ENCODE data around the gene RNF17.
A peak's percentile ranks its signal among the peaks of the same experiment; 100 is the strongest.

Gene RNF17

DNA sequence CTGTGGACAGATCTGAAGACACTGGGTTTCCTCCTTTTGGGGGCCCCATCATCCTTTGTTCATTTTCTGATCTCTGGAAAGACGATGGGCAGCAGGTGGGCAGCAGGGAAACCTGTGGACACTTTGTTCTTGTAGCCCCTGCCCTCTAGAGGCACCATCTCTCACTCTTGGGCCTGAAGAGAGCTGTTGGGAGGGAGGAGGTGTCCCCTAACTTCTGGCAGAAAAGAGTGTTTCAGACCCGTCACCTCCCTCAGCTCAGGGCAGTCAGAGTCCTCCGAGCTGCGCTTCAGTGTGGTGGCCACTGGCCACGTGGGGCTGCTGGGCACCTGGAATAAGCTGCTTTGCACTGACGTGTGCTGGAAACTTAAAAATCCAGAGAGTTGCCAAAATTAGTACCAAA lies 26.9 kb upstream of the RNF17 start:
- H3K4me3 ChIP-seq (replicated peaks in 1 of 2; ENCODE audit: low read depth in 2 of 2, low read length in 2 of 2) = no peak overlapping the region
- DNase-seq (ENCODE audit: low read depth in 2 of 2) = no peak
- TF ChIP-seq CTCF (IDR thresholded peaks at IDR 0.05; ENCODE audit: low read depth, low read length) = no peak

DNA sequence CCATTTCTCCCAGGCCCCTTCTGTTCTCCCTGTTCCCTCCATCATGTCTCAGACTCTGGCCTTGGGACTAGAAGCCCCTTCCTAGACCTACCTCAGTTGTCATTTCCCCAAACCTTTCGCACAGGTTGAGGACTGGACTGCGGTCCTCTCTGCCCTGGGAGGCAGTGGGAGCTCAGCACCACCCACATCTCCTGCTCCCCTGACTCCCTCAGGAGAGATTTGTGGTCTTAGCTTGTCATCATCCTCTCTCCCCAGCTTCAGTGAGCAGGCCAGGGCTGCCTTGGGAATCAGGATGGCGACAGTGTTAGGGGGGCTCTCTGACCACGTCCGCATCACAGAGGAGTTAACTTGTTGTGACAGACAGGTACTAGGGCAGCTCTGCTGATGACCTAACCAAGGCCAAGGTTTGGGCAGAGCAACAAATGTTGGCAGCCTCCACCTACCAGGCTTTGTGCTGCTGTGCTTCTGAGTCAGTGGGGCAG lies 25.6 kb upstream of the RNF17 start:
- H3K4me3 ChIP-seq (replicated peaks in 1 of 2; ENCODE audit: low read depth in 2 of 2, low read length in 2 of 2) = no peak overlapping the region
- DNase-seq (ENCODE audit: low read depth in 2 of 2) = no peak
- no peak for TF ChIP-seq CTCF (IDR thresholded peaks at IDR 0.05; ENCODE audit: low read depth, low read length)

GRCh38 chr13:24740014-24740890 lies 23.7 kb upstream of the RNF17 start:
- H3K4me3 ChIP-seq (replicated peaks in 1 of 2; ENCODE audit: low read depth in 2 of 2, low read length in 2 of 2) = no peak overlapping the region
- no peak for DNase-seq (ENCODE audit: low read depth in 2 of 2)
- TF ChIP-seq CTCF (IDR thresholded peaks at IDR 0.05; ENCODE audit: low read depth, low read length) = no peak

GRCh38 chr13:24741016-24741662 lies 22.8 kb upstream of the RNF17 start:
- peak; percentile 4 for TF ChIP-seq CTCF (IDR thresholded peaks at IDR 0.05; ENCODE audit: low read depth, low read length)
- H3K4me3 ChIP-seq (replicated peaks in 1 of 2; ENCODE audit: low read depth in 2 of 2, low read length in 2 of 2) = no peak overlapping the region
- no peak for DNase-seq (ENCODE audit: low read depth in 2 of 2)

DNA sequence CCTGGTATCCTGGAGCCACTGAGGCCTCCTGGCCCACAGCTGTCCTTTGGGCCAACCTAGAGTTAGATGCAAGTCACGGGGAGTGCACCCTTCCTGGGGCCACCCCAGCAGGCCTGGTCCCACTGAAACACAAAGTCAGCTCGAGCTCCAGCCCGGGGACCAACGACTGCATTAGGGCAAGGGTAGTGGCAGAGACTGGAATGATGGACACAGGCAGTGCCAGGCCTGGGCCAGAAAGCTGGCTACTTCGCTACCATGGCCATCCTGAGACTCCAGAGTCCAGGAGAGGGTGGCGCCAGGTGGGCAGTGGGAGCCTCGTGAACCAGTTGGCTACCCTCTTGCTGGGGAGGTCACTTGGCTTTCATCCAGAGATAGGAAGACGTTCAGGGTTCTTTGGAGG lies 22.2 kb upstream of the RNF17 start:
- no peak for DNase-seq (ENCODE audit: low read depth in 2 of 2)
- no peak for TF ChIP-seq CTCF (IDR thresholded peaks at IDR 0.05; ENCODE audit: low read depth, low read length)
- H3K4me3 ChIP-seq (replicated peaks in 1 of 2; ENCODE audit: low read depth in 2 of 2, low read length in 2 of 2) = no peak overlapping the region

GRCh38 chr13:24742294-24742693 lies 21.7 kb upstream of the RNF17 start:
- TF ChIP-seq CTCF (IDR thresholded peaks at IDR 0.05; ENCODE audit: low read depth, low read length) = no peak
- DNase-seq (ENCODE audit: low read depth in 2 of 2) = peak in 1 of 2 donors; percentile 46

More at GRCh38 chr13:24742294-24742693, 21.7 kb upstream of the RNF17 start:
- no peak overlapping the region for H3K4me3 ChIP-seq (replicated peaks in 1 of 2; ENCODE audit: low read depth in 2 of 2, low read length in 2 of 2)
